ENCODE data around the gene YAP1.

Gene YAP1

DNA sequence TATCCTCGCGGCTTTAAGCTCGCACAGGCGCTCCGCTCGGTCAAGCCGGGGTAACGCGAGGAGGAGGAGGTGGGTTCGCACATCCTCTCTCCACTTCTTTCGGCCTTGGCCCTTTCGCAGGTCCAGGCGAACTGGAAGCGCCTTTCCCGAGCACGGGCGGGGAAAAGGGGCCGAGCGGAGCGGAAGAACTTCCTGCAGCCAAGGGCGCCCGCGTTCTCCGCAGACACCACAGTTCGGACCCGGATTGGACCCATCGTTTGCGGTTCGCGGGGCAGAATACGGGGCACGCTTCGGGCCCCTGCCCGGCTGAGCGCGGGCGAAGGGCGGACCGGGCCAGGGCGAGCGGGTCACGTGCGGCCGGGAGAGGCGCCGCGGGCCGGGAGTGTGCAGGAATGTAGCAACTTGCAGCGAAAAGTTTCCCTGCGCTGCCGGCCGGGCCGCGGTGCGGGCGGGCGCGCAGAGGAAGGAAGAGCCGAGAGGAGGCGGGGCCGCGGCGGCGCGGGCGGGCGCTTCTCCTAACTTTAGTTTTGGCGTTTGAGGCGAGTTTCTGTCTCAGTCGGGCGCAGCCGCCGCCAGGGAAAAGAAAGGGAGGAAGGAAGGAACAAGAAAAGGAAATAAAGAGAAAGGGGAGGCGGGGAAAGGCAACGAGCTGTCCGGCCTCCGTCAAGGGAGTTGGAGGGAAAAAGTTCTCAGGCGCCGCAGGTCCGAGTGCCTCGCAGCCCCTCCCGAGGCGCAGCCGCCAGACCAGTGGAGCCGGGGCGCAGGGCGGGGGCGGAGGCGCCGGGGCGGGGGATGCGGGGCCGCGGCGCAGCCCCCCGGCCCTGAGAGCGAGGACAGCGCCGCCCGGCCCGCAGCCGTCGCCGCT, at the start of gene YAP1:
TSS of gene YAP1 (plus strand) at position 552 of the 865 bp plus-strand sequence. CDS start 402 bp downstream, outside the sequence.
- DNase-seq: peak; percentile 73

DNA sequence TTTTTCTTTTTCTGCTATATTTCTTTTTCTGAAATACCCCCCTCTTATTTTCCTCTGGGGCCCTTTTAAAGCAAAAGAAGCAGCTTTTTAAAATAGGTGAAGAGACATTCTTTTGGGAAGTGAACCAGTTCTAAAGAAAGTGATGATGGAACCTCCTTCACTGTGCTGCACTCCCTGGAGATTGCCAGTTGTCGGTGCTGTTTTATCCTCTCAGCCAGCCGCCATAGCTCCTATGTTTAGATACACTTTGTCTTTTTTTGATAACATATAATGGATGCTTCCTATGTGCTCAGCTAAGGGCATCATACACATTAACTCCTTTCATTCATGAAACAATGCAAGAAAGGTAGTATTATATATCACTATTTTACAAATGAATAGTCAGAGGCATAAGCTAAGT, 49.0 kb upstream of the YAP1 start:
- DNase-seq: no peak

DNA sequence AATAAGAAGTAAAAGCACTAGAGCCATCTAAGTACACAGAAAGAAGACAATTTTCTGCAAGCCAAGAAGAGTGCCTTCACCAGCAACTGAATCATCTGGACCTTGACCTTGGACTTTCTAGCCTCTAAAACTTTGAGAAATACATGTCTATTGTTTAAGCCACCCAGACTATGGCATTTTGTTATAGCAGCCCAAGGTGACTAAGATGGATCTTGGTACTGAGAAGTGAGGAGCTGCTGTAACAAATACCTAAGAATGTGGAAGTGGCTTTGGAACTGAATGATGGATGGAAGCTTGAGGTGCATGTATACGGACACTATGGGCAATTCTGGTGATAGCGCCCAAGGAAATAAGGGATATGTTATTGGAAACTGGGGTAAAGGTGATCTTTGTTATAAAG, 48.1 kb upstream of the YAP1 start:
- no peak for DNase-seq

DNA sequence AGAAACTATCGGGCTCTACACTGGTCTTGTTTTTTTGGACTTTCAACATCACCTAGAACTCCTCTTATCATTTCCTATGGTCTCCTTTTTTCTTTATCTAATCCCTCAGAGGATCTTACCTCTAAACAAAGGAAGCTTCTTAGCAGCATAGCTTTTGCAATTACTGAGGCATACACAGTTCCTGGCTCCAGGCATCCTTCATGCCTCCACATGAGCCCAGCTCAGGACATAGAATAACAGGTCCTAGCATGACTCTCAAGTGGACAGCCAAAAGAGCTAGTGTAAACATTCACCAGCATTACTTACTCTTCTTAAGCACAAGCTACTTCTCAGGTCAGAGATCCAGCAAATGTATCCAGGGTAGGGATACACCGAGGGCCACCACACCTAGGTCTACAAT, 45.9 kb upstream of the YAP1 start:
- no peak for DNase-seq

DNA sequence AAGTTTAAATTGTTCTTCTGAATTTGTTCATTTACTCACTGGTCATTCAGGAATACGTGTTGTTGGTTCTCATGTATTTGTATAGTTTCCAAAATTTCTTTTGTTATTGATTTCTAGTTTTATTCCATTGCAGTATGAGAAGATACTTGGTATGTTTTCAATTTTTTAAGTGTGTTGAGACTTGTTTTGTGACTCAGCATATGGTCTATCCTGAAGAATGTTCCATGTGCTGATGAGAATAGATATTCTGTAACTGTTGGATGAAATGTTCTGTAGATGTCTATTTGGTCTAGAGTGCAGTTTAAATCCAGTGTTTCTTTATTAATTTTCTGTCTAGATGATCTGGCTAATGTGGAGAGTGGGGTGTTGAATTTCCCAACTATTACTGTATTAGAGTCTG, 39.5 kb upstream of the YAP1 start:
- no peak for DNase-seq

DNA sequence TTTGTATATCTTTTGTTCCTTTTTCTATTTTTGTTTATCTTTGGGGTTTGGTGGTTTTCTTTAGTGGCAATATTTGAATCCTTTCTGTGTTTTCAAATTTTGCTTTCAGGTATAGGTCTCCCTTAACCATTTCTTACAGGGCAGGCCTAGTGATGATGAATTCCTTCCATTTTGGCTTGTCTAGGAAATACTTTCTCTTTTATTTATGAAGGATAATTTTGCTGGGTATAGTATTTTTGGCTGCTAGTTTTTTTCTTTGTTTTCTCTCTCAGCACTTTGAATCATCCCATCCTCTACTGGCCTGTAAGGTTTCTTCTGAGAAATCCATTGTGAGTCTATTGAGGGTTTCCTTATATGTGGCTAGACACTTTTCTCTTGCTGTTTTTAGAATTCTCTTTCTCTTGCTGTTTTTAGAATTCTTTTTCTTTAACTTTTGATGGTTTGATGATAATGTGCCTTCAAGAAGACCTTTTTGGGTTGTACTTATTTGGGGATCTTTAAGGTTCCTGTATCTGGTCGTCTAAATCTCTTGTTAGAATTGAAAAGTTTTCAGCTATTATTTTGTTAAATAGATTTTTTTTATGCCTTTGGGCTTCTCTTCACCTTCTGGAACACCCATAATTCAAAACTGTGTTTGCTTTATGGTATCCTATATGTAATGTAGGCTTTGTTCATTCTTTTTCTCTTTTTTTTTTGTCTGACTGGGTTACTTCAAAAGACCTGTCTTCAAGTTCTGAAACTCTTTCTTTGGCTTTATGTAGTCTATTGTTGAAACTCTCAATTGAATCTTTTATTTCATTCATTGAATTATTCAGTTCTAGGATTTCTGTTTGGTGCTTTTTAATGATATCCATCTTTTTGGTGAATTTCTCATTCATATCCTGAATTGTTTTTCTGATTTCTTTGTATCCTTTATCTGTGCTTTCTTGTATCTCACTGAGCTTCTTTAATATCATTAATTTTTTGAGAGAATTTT, 38.5 kb upstream of the YAP1 start:
- DNase-seq: no peak

DNA sequence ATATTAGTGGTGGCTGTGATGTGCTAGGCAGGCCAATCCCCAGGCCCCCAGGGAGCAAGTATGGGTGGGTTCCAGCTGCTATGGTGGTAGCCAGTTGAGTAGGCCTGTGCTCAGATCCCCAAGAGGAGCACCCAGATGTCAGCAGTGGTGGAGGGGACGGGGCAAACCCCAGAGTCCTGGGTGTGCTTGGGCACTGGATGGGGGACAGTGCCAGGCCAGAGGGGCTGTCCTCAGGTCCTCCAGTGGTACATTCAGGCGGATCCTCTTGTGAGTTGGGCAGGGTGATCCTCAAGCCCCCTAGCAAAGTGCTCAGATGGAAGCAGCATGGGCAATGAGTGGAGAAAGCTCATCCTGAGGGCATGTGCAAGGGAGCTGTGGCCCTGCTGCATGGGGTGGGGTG, 37.0 kb upstream of the YAP1 start:
- DNase-seq: no peak

DNA sequence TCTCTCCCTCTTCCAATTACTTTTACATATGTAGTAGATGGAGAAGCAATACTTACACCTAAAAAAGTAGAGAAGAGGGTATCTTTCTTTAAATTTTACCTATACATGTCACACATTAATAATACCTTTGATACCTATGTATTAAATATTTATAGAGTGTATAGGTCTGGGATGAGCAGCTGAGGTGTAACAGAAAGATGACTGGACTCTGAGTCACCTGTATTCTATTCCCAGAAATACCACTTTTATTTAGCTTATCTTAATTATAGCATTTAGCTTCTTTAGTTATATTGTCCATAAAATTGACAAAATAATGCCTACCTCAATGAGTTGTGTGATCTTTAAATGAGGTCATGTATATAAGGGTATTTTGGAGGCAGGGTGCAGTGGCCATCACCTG, 30.6 kb upstream of the YAP1 start:
- no peak for DNase-seq

DNA sequence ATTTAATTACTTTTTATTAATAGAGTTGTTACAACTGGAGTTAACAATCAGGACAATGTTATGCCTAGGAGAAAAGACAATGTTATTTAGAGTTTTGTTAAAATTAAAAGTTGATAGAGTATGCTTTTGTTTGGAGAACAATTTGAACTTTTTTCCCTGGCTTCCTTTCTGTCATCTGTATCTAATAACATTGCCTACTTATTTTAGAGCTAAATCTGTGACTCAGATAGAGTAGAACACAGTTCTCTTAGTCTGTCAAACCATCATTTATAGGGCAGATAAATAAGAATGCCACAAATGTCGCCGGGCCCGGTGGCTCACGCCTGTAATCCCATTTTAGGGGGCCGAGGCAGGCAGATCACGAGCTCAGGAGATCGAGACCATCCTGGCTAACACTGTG, 28.9 kb upstream of the YAP1 start:
- no peak for DNase-seq

DNA sequence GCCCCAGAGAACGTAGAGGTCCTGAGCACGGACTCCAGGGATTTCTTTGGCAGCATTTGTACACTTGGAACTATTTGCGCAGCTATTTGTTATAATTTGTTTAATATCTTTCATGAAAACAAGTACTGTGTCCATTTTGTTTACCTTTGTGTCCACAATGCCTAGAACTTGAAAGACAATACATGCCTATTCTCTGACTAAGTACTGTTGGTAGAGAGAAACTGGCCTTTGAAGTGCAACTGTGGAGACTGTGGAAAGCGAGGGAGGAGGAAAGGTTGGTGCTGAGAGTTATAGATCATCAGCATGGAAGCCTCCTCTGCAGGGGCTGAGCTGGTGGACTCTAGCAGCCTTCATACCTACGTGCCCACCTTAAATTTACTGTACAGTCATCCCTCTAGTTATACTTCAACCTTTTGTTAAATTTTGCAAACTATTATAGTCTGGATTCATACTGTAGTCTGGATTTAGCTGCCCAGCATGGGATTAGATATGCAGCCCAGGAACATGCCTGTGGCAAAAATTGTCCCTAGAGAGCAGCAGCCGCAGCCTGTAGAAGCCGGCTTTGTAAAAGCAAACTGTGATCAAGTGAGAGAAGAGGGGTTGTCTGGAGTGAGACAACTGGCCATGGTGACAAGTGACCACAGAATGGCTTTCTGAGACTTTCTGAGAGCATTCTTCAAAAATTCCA, 24.2 kb upstream of the YAP1 start:
- DNase-seq: no peak

DNA sequence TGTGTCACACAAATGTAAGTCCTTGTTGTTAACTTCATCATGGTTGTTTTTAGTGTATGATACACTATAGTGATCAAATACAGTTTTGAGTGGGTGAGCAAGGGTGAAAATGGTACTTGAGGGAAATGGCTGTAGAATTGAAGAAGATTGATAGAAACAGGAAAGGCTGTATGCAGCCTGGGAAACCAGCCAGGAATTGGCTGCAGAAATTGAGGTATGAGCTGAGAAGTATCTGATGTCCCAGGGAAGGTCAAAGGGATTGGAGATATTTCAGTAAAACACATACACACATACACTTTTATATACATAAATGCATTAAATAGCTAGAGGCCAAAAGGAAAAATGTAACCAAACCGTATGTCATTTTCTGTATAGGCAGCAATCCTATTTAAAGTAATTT, 13.1 kb upstream of the YAP1 start:
- no peak for DNase-seq

DNA sequence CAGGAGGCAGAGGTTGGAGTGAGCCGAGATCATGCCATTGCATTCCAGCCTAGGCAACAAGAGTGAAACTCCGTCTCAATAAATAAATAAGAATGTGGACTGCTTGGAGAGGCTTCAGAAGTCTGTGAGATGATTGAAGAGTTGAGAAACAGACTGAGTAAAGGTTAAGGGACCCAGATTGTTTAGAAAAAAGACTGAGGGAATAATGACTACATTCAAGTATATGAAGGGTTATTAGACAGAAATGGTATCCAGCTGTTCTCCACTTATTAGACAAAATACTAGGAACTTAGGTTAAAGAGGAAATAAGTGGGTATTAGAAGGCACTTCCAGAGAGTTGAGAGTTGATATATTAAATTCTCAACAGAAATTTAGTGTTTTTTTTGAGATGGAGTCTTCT, 10.5 kb upstream of the YAP1 start:
- no peak for DNase-seq

DNA sequence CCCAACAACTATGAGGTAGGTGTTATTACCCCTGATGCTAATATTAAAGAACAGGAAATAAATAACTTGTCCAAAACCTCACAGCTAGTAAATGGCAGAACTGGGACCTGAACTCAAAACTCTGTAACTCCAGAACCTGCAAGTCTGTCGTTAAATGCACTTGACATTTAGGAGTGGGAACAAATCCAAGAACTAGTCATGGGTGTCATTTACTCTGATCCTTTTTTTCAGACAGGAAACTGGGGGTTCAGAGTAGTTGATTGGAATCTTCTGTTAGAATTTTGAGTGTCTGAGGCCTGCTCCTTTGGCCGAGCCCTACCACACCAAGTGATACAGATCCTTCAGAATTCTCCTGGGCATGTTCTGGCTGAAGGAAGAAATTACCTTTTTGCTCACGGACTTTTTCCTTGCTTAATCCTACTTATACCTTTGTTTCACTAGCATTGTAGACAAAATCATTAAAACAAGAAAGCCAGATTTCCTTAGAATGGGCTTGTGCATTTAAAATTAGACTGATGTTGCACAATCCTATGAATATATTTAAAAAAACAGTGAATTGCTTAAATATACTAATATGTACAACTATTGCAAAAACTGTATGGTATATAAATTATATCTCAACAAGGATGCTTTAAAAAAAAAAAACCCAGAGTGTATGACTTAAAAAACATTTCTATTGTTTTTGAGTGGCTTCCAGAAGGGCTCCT, 1.4 kb upstream of the YAP1 start:
- DNase-seq: no peak

DNA sequence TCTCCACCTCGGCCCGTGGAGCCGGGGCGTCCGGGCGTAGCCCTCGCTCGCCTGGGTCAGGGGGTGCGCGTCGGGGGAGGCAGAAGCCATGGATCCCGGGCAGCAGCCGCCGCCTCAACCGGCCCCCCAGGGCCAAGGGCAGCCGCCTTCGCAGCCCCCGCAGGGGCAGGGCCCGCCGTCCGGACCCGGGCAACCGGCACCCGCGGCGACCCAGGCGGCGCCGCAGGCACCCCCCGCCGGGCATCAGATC, 439 bp downstream of the YAP1 start:
- DNase-seq: no peak

DNA sequence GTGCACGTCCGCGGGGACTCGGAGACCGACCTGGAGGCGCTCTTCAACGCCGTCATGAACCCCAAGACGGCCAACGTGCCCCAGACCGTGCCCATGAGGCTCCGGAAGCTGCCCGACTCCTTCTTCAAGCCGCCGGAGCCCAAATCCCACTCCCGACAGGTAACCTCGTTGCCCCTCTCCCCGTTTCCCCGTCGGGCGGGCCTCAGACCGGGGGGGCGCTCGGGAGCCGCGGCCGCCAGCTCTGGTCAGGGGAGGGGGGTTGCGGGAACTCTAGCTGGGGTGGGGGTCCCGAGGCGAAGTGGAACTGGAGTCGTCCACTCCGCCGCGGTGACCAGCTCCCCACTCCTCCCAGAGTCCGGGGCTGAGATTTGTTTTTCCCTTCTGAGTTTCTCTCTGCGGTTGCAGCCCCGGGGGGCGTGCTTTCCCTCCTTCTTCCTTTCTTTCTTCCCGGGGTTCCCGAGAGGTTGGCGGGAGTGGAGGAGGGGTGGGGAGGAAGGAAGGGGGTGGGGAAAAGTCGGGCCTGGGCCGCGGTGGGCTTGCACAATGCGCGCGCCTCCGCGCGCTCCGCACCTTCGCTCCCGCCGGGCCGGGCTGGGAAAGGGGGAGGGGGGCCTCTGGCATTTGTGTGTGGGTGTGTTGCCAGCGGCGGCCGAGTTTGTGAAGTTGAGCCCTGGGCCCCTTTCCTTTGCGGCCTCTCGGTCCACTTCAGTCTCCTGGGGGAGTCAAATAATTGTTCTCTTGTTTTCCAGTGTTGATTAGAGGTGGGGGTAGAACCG, 952 bp downstream of the YAP1 start:
- no peak for DNase-seq

DNA sequence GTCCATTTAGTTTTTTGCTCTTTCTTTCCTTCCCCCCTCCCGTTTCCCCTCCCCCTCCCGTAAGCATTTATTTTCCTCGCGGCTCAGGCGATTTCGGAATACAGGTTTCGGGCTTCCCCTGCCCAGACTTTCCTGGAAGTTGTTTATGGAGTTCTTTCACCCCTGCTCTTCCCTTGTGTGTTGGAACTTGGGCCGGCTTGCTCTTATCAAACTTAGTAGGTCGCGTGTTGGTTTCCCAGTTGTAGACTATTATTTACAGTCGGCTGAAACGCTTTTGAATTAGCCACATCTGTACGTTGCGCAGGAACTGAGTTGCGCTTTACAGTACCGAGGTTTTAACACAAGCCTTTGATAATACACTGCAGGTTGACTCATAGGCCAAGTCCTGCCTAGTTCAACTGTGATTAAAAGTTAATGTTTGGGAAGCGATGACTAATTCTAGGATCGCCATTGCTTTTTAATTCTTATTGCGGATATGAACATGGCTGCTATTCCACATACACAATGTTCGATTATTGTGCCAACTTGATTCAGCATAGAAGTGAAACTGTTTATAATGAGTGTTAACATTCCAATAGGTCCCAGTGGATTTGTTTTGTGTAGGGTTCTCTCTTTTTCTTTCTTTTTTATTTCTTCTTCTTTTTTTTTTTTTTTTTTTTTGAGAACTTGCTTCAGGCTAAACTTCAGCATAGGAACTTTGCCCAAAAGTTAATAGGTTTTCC, 1.7 kb downstream of the YAP1 start:
- DNase-seq: peak; percentile 34

DNA sequence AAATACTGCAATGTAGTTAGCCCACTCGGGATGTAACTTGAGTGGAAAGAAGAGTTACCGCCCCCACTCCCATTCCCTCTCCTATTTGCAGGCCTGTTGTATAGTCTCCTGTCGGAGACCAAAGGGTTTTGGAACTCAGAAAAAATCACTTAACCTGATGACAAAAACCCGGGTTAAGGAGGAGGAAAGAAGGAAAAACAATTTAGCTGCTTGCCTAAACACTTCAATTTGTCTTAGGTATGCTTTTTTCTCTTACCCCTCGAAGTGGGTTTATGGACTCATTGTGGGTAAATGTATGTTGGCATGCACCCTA, 2.2 kb downstream of the YAP1 start:
- DNase-seq: no peak

DNA sequence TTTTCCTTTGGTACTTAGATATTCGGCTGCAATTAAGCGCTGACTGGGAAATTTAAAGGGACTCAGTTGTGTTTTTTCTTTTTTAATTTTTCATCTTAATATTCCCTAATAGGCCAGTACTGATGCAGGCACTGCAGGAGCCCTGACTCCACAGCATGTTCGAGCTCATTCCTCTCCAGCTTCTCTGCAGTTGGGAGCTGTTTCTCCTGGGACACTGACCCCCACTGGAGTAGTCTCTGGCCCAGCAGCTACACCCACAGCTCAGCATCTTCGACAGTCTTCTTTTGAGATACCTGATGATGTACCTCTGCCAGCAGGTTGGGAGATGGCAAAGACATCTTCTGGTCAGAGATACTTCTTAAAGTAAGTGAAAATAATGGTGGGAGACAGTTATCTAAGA, 3.8 kb downstream of the YAP1 start:
- no peak for DNase-seq

DNA sequence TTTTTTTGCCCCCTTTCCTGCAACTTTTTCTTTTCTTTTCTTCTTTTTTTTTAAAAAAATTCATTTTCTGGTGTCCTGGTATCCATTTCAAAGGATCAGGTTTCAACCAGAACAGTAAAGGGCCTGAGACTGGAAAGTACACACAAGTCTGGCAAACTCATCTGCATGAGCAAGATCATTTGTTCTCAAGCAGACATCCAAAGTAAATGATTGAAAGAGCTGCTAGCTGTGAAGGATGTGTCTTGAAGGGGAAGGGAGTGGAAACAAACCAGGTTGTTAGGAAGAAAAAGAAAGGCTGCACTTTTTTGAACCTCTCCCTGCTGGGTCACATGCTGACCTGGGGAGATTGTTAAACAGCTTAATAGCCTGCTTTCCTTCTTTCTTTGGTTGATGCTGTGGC, 5.3 kb downstream of the YAP1 start:
- DNase-seq: no peak

DNA sequence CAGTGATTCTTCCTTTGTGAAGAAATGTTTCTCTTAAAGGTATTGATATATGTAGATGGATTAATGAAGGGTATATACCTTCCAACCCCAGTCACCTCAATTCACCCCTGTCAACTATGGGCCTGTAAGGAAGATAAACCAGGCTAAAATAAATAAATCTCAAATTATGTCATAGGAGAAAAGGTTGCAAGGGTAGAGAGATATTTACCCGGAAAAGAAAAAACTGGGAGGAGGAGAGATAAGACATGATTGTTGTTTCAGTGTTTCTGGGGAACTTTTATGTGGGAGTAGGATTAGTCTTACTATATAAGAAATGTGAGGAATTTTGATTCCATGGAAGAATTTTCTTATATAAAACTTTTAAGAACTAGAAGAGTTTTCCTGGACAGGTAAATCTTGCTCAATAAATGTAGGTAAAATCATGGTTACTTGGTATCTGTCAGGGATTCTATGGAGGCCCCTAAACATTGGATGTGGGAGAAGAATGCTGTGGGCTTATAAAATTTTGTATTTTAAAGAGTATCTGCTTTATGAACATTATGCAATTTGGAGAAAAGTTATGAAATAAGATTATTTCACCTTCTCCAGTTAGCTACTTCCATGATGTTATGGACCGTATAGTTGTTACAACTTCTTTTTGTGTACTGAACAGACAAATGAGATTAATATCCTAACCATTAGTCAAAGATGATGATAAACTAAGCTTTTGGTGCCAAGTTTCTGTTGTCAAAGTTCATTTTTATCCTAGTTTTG, 6.4 kb downstream of the YAP1 start:
- DNase-seq: no peak

All from suppressor macrophage treated with lipopolysaccharide for 4 hours (primary cell).